CD14-positive monocyte (primary cell): ENCODE data around the gene WFDC5. TPM values are rescaled to one million over a fixed set of nuclear protein-coding genes. Genes with fewer than 3 reads are reported as not detected.

Experiments
- DNase-seq, 3 donors: peaks; one replicate each; pipeline ENCODE4 v3.0.0-alpha.2; 2011 to 2022
- H2AFZ ChIP-seq: 2 replicates; pipeline ENCODE4 v1.6.0; 2012; ENCODE audit warnings: mild to moderate bottlenecking, low read depth, low read length, inconsistent platforms; ENCODE audit not compliant: insufficient read depth, poor library complexity, severe bottlenecking
- H3K27ac ChIP-seq, 2 donors: 1 replicate in 1 of 2; 2 replicates in 1 of 2; pipeline ENCODE4 v1.5.1; 2012 to 2013; ENCODE audit warnings: low read length in 2 of 2, control low read depth in 1 of 2, inconsistent platforms in 1 of 2, low read depth in 1 of 2, mild to moderate bottlenecking in 1 of 2
- H3K27me3 ChIP-seq, 2 donors: one replicate each; pipeline versions ENCODE4 v1.6.0 to v1.6.1; 2011 to 2013; ENCODE audit warnings: low read length in 2 of 2; ENCODE audit not compliant: control insufficient read depth in 2 of 2, insufficient read depth in 2 of 2
- H3K36me3 ChIP-seq, 2 donors: replicated peaks in 1 of 2; 1 replicate in 1 of 2; 2 replicates in 1 of 2; pipeline versions ENCODE4 v1.5.1 to v1.6.1; 2012 to 2013; ENCODE audit warnings: low read length in 2 of 2, control low read depth in 1 of 2, inconsistent platforms in 1 of 2, mild to moderate bottlenecking in 1 of 2; ENCODE audit not compliant: insufficient read depth in 2 of 2, control insufficient read depth in 1 of 2
- H3K4me1 ChIP-seq, 2 donors: 1 replicate in 1 of 2; 2 replicates in 1 of 2; pipeline versions ENCODE4 v1.5.1 to v1.6.1; 2012 to 2013; ENCODE audit warnings: low read length in 2 of 2, control low read depth in 1 of 2, inconsistent platforms in 1 of 2, mild to moderate bottlenecking in 1 of 2, moderate library complexity in 1 of 2; ENCODE audit not compliant: insufficient read depth in 2 of 2, control insufficient read depth in 1 of 2
- H3K4me2 ChIP-seq: replicated peaks from 2 replicates; pipeline ENCODE3; 2012; ENCODE audit warnings: low read length, moderate library complexity, mild to moderate bottlenecking; ENCODE audit not compliant: poor library complexity, severe bottlenecking; ENCODE audit errors: extremely low read depth
- H3K4me3 ChIP-seq, 3 experiments: fragments of 200-600 bp in 1 of 3; sonication (generic) in 1 of 3; replicated peaks in 1 of 3; 1 replicate in 2 of 3; 2 replicates in 1 of 3; pipeline ENCODE4 v1.5.1; 2011 to 2013; ENCODE audit warnings: low read length in 3 of 3, mild to moderate bottlenecking in 3 of 3, control low read depth in 2 of 3, low read depth in 2 of 3, inconsistent platforms in 1 of 3, moderate library complexity in 1 of 3
- H3K79me2 ChIP-seq: 2 replicates; pipeline ENCODE4 v1.6.0; 2012; ENCODE audit warnings: mild to moderate bottlenecking, control low read depth, inconsistent platforms, low read length, moderate library complexity; ENCODE audit not compliant: insufficient read depth
- H3K9ac ChIP-seq: 2 replicates; pipeline ENCODE4 v1.6.0; 2017; ENCODE audit warnings: low read length, mild to moderate bottlenecking; ENCODE audit not compliant: insufficient read depth, poor library complexity, severe bottlenecking
- H3K9me3 ChIP-seq, 2 donors: replicated peaks in 1 of 2; 1 replicate in 1 of 2; 2 replicates in 1 of 2; pipeline versions ENCODE4 v1.5.1 to v1.6.1; 2012 to 2013; ENCODE audit warnings: low read length in 2 of 2, control low read depth in 1 of 2; ENCODE audit not compliant: control insufficient read depth in 1 of 2, insufficient read depth in 1 of 2
- H4K20me1 ChIP-seq: 2 replicates; pipeline ENCODE4 v1.6.0; 2012; ENCODE audit warnings: mild to moderate bottlenecking, low read length, control low read depth, moderate library complexity; ENCODE audit not compliant: insufficient read depth
- H3K27ac Mint-ChIP-seq, 7 donors: one replicate each; pipeline ENCODE4 v1.8.0; 2020; ENCODE audit warnings: mild to moderate bottlenecking in 7 of 7, mixed read lengths in 7 of 7, moderate library complexity in 6 of 7, inconsistent platforms in 2 of 7
- H3K27me3 Mint-ChIP-seq, 3 donors: one replicate each; pipeline ENCODE4 v1.8.0; 2021 to 2022; ENCODE audit warnings: low read depth in 3 of 3, mild to moderate bottlenecking in 3 of 3, mixed read lengths in 3 of 3, moderate library complexity in 3 of 3, inconsistent platforms in 1 of 3
- H3K36me3 Mint-ChIP-seq, 2 donors: one replicate each; pipeline ENCODE4 v1.8.0; 2020; ENCODE audit warnings: mixed read lengths in 2 of 2, inconsistent platforms in 1 of 2, mild to moderate bottlenecking in 1 of 2
- H3K4me1 Mint-ChIP-seq: one replicate; pipeline ENCODE4 v1.8.0; 2020; ENCODE audit warnings: mild to moderate bottlenecking, mixed read lengths
- H3K4me3 Mint-ChIP-seq, 2 donors: one replicate each; pipeline ENCODE4 v1.8.0; 2020; ENCODE audit warnings: mild to moderate bottlenecking in 2 of 2, mixed read lengths in 2 of 2, moderate library complexity in 1 of 2
- H3K9me3 Mint-ChIP-seq, 7 donors: one replicate each; pipeline ENCODE4 v1.8.0; 2020 to 2022; ENCODE audit warnings: mixed read lengths in 7 of 7, mild to moderate bottlenecking in 6 of 7, moderate library complexity in 6 of 7, inconsistent platforms in 2 of 7
- CTCF ChIP-seq: fragments of 200-600 bp; IDR thresholded peaks from one replicate; pipeline ENCODE4 v1.8.0; 2022; ENCODE audit warnings: antibody characterized with exemption, mild to moderate bottlenecking
- WGBS: methylation state at CpG from one replicate; pipeline ENCODE4 v1.1.5; 2013; ENCODE audit warnings: missing lambda C conversion rate; ENCODE audit not compliant: insufficient coverage; 5-methylcytosine and 5-hydroxymethylcytosine counted together
- intact Hi-C, 2 donors: fragments of 100-400 bp; cut with micrococcal nuclease; formaldehyde crosslinking; loops; one replicate each; pipeline versions ENCODE4 v1.15.0 to v1.15.1; 2023
- polyA plus RNA-seq, 3 donors: library from polyadenylated mRNA; depleted of rRNA in 1 of 3; unstranded in 2 of 3; stranded (reverse) in 1 of 3; fragments of 300-500 nt in 2 of 3; fragments of >200 nt in 1 of 3; fragmentation: Illumina TruSeq in 2 of 3; gene quantifications; 1 replicate in 2 of 3; 2 replicates in 1 of 3; pipeline ENCODE4 v1.2.3, GENCODE V29; 2012 to 2021

WFDC5 gene
- polyA plus RNA-seq, 3 donors, result not detected

GRCh38 chr20:45103072-45103471 lies 11.9 kb downstream of the WFDC5 start:
- Mint-ChIP-seq H3K36me3 (peaks cover 0 to 5% of the 10 kb centered on the region in 2 donors), H3K27me3 (peaks cover 36 to 51% (median 38%) of the 10 kb centered on the region in 3 donors), H3K9me3 (peaks cover 0 to 7% (median 2%) of the 10 kb centered on the region in 7 donors), H3K4me3 (no peak overlapping the region), H3K27ac (no peak overlapping the region), H3K4me1 (peaks cover 13% of the 10 kb centered on the region)
- H3K4me1 ChIP-seq, result peaks cover 9 to 14% of the 10 kb centered on the region in 2 donors
- H3K79me2 ChIP-seq, result no peaks in the 10 kb centered on the region
- no peak overlapping the region for H3K9ac ChIP-seq
- intact Hi-C loops, result no loop called here
- no peak overlapping the region for H3K4me2 ChIP-seq
- no peaks in the 10 kb centered on the region for H4K20me1 ChIP-seq
- H3K9me3 ChIP-seq, result peaks cover 0 to 15% of the 10 kb centered on the region in 2 donors
- DNase-seq, result no peak
- no peak overlapping the region for H3K4me3 ChIP-seq
- TF ChIP-seq CTCF, result no peak
- no peak overlapping the region for H3K27ac ChIP-seq
- peaks cover 27 to 38% of the 10 kb centered on the region in 2 donors for H3K27me3 ChIP-seq
- H2AFZ ChIP-seq, result no peak overlapping the region
- no peaks in the 10 kb centered on the region for H3K36me3 ChIP-seq
- 17% methylated on average over 1 of the region's 2 CpGs for WGBS

GRCh38 chr20:45101333-45101850 lies 13.6 kb downstream of the WFDC5 start:
- H3K9ac ChIP-seq, result no peak overlapping the region
- no peak overlapping the region for H3K4me2 ChIP-seq
- intact Hi-C loops, result no loop called here
- no peak for DNase-seq
- H3K9me3 ChIP-seq, result peaks cover 0 to 24% of the 10 kb centered on the region in 2 donors
- Mint-ChIP-seq H3K36me3 (peaks cover 0 to 5% of the 10 kb centered on the region in 2 donors), H3K4me3 (peak overlapping the region in 1 of 2 donors; percentile 69), H3K9me3 (peaks cover 0 to 11% (median 5%) of the 10 kb centered on the region in 7 donors), H3K27me3 (peaks cover 42 to 60% (median 48%) of the 10 kb centered on the region in 3 donors), H3K4me1 (peaks cover 19% of the 10 kb centered on the region), H3K27ac (no peak overlapping the region)
- 87% methylated on average over 3 of the region's 6 CpGs for WGBS
- no peak overlapping the region for H2AFZ ChIP-seq
- no peak for TF ChIP-seq CTCF
- H4K20me1 ChIP-seq, result no peaks in the 10 kb centered on the region
- no peaks in the 10 kb centered on the region for H3K79me2 ChIP-seq
- no peak overlapping the region for H3K4me3 ChIP-seq
- no peak overlapping the region for H3K27ac ChIP-seq
- H3K4me1 ChIP-seq, result peaks cover 10 to 20% of the 10 kb centered on the region in 2 donors
- H3K36me3 ChIP-seq, result no peaks in the 10 kb centered on the region
- peaks cover 39 to 50% of the 10 kb centered on the region in 2 donors for H3K27me3 ChIP-seq
